Measurements from ENCODE around the gene EMP1.

Gene EMP1

DNA sequence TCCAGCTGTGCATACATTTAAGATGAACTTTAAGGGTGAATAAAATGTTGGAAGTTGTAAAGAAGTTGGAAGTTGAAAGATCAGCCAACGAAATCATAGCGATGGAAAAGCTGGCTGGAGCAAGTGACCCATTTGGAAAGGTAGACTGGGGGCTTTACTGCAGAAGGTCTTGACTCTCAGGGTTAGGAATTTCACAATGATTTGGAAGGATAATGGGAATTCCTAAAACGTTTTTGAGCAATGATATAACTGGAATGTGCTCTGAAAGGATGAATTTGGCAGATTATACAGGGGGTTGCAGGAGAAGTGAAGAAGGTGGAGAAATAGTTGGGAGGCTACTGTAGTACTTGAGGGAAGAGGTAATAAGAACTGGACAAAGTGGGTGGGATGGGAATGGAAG lies 27.4 kb downstream of the EMP1 start:
- no peak for DNase-seq

DNA sequence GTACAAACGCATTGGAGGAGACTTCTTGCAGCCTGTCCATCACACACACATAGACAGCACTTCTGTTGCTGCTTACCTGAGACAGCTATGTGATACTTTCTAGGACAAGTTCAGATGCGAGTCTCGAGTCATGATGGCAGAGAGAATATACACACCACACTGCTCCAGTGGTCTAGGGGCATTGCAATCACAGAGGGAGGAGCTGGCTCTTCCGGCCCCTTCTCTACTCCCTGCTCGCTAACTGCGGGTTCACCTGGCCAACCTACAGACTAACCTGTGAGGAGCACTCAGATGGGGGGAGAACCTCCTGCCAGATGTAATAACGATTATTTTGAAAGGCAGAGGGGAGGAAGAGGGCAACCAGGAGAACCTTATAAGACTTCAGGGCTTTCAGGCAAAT lies 30.7 kb downstream of the EMP1 start:
- DNase-seq, result no peak

DNA sequence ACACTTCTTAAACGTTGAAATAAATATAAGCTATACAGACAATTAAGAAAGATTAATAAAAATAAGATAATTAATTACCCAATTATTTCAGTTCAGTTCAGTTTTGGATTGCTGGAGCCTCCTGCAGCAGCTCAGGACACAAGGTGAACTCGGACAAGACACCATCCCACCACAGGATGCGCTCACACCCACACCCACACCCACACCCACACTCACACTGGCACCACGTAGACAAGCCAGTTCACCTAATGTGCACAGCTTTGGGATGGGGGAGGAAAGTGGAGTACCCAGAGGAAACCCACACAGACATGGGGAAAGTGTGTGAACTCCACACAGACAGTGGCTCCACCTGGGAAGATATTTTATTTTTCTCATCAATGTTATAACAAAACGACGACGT lies 32.1 kb downstream of the EMP1 start:
- DNase-seq, result no peak

DNA sequence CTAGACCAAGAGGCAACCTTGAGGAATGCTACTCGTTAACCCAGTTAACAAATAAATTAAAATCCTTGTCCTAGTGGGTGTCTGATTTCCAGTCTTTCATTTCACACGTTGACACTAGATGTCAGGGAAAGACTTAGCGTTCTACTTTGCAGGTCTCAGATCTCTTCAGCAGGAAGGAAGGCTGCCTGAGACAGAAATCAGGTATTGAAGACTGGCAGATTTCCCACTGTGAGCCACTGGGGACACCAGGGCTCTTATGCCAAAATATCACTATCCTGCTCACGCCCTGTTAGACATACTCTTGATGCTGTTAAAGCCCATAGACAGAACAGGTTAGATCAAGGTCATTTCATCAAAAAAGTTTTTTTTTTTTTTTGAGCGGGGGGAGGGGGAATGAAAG lies 33.0 kb downstream of the EMP1 start:
- no peak for DNase-seq

DNA sequence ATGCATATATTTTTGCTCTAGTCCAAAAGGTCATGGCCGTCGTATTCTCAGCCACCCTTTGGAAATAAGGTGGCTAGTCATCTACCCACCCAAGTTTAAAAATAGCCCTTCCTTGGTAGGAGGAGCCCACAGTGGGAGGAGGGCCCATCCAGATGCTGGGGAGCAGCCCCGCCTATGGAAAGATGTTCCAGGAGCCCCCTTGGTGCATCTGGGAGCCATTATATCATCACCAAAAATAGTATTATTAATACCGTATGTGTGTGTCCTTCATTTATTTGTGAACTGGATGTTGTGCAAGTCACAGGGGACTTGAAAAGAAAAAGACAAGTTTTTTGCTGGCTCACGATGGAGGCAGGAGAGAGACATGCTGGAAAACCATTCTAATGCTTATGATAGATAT lies 34.0 kb downstream of the EMP1 start:
- no peak for DNase-seq

DNA sequence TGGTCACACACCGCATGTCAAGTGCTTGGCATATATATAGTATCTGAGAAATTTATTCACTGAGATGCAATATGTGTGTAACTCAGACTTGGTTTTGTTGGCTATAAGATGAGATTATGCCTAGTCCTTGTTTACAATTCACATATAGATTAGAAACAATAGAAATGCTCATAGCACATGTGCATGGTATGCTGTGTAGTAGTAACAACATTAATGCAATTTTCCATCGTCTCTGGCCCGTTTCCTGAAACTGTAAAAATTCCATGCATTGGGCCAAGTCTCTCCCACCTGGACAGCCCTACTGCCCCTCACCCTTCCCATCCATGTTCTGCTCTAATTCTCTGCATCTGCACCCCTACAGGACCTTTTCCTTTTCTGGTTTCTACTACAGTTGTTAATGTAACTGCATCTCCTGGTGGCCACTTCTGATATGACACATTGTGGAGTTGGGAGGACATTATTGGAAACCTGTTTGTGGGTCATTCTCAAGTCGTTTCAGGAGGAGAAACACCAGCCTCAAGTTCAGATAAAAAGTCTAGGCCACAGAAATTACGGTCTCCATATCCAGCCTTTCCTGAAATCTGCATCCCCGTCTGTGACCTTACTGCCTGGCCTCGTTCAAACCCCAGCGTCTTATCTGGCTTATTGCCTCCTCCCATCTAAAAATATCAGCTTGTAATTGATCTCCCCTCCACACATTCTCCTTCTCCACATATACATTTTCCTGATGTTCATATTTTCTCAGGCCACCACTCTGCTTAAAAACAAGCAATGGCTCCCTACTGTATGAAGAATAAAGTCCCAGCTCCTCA lies 37.5 kb downstream of the EMP1 start:
- DNase-seq, result peak in 1 of 2 experiments; percentile 16

DNA sequence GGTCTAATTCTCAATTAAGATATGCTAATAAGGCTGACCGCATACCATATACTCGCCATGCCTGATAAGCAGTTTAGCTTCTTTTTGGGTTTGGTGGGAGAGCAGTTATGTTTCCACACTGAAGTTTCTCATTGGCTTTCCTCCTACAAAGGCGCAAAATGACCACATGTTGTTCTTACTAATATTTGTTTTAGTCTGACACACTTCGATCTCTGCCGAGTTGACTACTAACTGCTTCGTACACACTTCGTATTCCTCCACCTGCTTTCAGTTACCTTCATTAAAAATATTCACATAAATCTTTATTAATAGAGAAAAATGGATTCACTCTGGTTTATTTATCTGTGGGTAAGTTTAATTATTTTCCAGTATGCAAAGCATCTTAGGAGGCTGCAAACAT lies 41.7 kb downstream of the EMP1 start:
- no peak for DNase-seq

DNA sequence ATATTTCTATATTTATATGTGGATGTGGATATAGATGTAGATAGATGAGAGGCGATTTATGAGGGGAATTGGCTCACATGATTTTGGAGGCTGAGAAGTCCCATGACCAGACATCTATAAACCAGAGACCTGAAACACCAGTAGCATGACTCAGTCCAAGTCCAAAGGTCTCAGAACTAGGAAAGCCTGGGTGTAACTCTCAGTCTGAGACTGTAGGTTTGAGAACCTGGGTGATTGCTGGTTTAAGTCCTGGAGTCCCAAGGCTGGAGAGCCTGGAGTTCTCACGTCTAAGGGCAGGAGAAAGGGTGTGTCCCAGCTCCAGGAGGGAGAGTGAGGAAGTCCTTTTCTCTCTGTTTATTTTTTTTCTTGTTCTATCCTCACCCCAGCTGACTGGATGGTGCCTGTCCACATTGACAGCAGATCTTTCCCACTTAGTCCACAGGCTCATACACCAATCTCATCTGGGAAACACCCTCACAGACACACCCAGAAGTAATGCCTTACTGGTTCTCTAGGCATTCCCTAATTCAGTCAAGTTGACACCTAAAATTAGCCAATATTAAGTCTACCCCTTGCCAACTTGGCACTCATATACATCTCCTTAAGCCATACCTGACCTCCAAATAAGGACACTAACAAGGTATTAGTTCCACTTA lies 45.4 kb downstream of the EMP1 start:
- DNase-seq, result no peak

DNA sequence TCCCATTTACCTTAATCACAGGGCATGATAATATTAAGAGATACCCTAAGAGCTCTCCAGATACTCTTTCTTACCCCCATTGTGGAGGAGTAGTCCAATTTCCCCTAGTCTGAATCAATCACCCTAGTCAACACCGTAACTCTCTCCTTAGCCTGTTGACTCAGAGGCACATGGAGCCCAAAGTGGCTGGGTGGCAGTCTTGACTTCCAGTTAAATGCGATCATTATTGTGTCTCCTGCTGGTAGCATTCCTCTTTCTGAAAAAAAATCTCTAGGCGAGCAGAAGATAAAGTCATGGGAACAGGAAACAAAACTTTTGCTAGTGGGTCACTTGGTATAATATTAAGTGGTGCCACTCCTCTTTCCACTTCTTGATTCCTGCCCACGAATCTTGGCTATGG lies 46.4 kb downstream of the EMP1 start:
- no peak for DNase-seq

DNA sequence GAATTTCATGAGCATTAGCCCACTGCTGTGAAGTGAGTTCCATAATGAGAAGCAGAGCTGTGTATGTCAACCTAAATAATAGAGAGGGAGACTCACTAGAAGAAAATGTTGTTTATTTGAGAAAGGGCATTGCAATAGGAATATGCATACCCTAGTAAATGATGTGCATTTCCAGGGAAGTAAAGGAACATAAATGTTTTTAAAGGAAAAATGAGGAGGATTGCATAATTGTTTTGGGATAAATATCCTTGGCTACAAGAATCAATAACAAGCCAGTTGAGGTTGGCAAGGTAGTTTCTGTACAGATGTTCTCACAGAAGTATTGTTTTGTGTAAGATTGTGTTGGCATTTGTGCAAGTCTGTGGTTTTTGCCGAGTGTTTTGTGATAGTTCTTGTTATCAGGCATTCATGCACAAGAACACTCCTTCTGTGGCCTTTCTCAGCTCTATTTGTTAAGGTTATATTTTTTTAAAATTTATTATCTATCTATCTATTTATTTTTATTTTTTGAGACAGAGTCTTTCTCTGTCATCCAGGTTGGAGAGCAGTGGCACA lies 47.1 kb downstream of the EMP1 start:
- DNase-seq, result no peak

DNA sequence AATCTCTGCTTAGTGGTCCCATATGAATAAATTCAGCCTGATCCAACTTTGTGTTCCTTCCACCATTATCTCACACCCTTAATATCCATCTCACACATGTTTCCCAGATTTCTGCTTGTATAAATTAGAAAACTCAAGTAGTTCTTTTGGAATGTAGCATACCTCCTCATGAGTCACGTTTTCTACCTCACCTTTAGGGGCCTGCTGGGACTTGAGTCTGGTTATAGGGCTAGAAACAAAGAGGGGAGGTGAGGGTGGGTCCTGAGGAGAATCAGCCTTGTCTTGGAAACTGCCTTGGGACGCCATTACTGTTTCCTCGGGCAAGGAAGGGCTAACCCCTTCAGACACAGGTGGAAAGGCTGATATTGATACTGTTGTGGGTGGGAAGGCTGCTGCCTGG lies 51.1 kb downstream of the EMP1 start:
- no peak for DNase-seq

DNA sequence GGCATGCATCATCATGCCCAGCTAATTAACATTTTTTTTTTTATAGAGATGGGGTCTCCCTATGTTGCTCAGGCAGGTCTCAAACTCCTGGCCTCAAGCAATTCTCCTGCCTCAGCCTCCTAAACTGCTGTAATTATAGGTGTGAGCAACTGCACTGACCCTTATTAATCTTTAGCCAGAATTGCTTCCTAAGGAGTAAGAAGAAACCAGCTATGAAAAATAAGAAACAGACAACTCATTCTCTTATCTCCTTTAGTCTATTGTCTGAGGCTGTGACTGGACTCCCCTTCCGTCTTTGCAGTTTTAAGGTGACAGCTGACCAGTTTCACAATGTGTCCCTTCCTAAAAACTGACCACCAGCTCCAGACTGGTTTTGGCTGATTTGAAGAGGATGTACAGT lies 52.4 kb downstream of the EMP1 start:
- no peak for DNase-seq

DNA sequence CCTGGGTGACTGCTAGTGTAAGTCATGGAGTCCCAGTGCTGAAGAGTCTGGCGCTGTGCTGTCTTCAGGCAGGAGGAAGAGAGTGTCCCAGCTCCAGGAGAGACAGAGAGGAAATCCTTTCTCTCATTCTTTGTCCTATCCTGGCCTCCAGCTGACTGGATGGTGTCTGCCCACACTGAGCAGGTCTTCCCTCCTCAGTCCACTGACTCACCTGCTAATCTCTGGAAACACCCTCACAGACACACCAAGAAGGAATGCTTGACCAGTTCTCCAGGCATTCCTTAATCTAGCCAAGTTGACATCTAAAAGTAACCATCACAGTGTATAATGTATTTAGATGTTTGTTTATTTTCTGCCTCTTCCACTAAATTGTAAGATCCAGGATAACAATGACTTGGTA lies 53.9 kb downstream of the EMP1 start:
- DNase-seq, result no peak

DNA sequence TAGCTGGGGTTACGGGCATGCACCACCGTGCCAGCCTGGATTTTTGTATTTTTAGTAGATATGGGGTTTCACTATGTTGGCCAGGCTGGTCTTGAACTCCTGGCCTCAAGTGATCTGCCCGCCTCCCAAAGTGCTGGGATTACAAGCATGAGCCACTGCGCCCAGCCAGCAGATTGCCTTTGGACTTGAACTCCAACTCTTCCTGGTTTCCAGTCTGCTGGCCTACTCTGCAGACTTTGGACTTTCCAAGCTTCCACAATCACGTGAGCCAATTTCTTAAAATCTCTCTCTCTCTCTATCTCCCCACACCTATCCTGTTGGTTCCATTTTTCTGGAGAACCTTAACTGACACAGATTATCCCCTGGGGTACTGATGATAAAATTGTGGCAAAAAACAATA lies 55.0 kb downstream of the EMP1 start:
- DNase-seq, result no peak

DNA sequence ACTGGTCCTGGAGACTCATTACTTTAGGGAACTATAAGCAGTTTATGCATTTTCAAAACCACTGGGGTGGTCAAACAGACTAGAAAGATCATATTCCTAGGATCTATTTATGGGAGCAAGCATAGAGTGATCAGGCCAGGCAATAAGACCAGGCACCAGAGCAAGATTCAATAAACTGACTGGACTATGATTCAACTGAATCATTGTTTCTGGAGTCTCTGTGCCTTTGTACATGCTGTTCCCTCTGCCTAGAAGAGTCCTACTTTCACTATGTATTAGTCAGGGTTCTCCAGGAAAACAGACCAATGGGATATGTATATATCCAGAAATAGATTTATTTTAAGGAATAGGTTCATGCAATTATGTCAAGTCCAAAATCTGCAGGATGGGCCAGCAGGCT lies 55.5 kb downstream of the EMP1 start:
- no peak for DNase-seq

DNA sequence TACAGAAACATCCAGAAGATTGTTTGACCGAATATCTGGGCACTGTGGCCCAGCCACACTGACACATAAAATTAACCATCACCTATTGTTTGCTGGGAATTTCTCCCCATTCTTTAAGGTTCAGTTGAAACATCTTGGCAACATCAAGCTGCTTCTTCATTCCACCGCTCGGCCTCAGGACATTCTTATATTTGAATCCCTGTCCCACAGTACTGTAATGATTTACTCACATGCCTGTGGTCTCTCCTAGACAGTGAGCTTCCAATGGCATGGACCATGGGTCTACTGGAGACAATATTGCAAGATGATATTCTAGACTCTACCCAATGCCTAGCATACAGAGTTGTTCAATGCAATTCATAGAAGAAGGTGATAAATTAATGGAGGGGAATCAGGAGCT lies 56.1 kb downstream of the EMP1 start:
- DNase-seq, result no peak

DNA sequence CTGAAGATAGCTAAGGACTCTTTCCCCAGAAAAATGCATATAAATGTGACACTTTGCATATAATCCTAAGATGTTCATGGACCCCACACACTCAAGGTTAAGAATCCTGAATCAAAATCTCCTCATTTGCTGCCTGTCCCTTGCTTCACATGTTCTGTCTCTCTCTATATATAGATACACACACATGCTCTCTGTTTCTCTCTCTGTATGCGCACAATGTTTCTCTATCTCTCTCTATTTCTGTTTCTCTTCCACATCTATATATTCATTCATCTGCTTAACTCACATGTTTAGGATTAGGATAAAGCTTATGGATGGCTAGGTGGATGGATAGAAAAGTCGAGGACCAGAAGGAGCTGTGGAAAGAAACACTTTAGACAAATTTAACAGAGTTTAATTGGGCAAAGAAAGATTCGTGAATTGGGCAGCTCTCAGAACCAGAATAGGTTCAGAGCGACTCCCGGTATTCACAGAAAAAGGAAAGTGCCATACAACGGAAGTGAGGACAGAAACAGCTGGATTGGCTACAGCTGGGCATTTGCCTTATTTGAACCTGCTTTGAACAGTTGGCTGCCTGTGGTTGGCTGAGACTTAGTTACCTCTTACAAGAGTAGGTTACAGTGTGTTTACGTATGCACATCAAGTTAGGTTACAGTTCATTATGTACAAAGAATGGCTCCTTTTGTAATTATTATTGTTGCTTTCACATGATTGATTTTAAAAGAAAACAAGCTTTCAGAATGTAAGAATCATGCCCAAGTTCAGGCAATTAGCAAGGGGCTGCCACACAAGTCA lies 57.6 kb downstream of the EMP1 start:
- no peak for DNase-seq

DNA sequence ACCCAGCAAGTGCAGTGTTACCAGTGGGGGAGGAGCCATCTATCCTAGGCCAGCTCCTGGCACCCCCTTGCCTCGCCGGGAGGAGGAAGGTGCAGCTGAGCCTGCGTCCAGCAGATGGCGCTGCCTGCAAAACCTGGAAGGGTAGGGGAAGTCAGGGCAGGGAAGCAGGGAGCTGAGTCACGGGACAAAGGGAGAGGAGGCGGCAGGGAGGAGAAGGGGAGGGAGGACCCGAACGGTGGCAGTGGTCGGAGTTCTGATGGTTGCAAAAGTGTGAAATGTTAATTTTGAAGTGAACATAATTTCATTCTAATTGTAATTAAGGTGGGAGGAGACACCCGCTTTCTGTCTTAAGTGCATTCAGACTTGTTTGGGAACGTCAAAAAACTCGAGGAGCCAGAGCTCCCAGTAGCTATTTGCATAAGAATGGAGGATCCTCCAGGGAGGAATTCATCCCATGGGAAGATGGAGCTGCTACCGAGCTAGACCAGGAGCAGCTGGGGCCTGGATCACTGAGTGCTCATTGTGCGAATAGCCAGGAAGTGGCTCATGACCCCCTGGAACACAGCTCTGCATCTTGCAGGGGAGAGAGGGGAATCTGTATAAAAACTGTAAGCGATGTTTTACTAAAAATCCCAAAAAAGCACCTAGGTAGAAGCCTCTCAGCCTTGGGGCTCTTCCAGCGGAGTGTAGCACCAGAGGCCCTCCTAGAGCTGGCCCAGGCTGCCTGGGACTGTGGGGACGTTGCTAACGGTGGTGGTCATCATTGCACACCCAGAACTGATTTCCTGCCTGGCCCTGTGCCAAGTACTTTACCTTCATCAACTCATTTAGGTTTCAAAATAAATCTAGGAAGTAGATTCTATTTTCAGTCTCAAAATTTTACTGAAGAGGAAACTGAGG lies 59.5 kb downstream of the EMP1 start:
- DNase-seq, result peak; percentile 85 to 87

DNA sequence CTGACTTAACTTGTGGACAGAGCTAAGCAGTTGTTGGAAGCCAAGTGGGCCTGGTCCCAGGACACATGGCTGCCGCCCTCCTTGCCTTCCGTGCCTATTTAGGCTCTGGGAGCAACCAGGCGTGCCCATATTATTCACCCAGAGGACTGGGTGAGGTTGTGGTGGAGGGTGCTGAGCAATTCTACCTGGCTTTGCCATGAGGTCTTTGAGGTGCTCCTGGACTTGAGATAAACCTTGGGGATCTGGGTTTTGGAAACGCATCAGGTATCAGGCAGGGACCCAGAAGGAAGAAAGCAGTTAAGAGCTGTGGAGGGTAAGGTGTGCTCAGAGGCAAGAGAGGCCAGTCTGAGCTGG lies 60.1 kb downstream of the EMP1 start:
- DNase-seq, result no peak

DNA sequence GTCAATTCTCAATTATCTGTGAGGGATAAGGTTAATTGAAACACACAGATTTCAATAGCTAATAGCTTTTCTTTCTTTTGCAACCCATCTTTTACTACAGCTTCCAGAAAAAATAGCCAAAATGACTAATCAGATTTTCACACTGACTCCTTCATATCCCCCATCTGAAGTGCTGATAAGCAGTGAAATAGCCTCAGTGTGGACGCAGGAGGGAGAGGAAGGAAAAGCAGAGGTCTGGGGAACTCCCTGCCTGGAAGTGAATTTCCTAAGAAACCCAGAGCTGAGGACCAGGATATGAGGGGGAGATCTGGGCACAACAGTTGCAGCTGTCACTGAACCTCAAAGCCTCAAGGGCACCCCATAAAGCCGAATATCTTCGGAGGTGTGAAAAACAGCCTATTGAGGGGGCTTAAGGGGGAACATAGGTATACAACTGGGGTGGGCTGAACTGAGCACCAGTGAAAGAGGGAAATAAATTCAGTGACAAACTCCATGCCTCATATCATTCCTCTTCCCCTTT lies 60.9 kb downstream of the EMP1 start:
- no peak for DNase-seq

DNA sequence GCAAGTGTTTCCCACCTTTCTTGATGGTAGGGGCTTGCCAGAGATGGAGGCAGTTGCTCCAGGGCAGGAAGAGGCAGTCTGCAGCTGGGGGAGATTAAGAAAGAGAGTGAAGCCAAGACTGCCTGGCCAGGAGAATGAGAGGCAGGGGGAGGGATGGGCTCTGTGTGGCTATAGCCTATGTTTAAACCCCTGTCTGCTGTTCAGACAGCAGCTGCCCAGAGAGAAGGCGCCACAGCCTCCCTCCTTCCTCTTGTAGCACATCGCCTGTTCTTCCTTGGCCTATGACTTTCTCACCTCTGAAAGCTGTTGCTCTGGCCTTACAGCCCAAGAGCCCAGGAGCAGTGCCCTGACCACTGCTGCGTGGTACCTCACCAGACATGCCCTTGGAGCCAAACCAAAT lies 61.7 kb downstream of the EMP1 start:
- DNase-seq, result no peak

DNA sequence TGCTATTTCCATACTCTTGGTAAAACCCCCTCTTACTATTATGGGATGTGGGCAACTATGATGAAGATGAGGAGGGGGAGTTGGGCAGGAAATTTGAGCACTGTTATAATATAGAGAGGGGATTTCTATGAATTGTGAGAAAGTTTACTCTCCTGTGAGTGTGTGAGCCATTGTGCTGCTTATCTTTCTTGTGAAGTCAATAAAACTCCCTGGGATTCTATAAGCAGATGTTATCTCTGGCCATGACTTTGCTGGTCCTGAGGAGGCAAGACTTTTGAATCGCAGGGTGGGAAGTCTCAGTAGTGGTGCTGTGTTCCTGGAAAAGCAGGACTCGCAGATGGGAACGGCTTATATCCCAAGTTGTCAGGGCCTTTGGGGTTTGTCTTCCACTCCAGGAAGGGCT lies 62.2 kb downstream of the EMP1 start:
- DNase-seq, result no peak

All from NCI-H187 (cell line).